GM11168 (cell line): ENCODE data around the gene OXNAD1.
"Not testable (repeated sequence)": the region's sequence is repeated elsewhere in the genome, so short reads cannot be mapped to it uniquely, and the experiment has no call there.

Experiments used
- in situ Hi-C: fragments of 300-500 bp; cut with MboI; formaldehyde crosslinking; loops from one replicate; pipeline ENCODE4 v1.12.0; 2022; ENCODE audit warnings: low sequenced_read_pairs; ENCODE audit not compliant: unreplicated experiment

OXNAD1 gene

DNA sequence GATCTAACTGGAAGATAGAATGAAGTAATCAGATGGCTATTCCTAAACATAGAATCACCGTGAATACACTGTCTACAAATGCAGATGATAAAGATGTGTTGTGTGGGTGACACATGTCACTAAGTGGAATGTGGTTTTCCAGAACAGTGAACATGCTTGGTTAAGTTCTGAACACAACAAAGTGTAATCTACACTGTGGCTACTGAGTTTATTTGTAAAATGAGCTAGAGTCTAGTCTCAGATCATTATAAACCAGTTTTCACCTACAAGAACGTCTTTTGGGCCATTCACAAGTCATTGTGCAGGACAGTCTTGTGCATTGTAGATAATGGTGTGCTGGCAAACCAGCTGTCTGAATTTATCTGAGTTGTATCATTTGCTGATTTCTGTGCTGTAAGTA lies 35.3 kb downstream of the OXNAD1 start:
- in situ Hi-C loops = no loop called here

DNA sequence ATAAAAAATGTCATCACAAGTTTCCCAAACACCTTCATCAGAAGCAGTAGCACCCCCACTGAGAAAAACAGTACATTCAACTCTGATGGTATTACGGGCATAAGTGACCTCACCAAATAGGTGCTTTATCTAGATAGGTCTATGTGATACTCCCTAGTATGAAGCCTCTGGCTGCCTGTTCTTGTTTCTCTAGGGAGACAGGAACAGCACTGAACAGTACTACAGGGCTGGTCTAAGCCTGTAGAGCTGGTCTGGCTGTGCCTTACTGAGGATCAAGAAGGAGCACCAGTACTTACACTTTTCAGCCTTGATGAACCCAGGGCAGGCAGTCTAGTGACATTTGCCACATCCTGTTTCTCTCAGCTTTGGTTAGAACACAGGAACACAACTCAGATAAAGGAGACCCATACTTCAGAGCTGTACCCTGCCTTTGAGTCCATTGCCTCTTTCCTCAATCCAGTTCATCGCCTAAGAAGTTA lies 35.9 kb downstream of the OXNAD1 start:
- in situ Hi-C loops = no loop called here

DNA sequence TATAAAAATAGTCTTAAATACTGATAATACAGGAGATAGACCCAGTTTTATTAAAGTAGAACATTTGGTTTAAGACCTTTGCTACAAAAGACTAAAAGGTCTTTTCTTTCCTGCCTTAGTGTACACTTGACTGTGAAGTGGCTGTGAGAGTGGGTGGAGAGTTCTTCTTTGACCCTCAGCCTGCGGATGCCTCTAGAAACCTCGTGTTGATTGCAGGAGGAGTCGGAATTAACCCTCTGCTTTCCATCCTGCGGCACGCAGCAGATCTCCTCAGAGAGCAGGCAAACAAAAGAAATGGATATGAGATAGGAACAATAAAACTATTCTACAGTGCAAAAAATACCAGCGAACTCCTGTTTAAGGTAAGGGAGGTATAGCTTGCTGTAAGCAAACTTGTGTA lies 36.5 kb downstream of the OXNAD1 start:
- in situ Hi-C loops = no loop called here

DNA sequence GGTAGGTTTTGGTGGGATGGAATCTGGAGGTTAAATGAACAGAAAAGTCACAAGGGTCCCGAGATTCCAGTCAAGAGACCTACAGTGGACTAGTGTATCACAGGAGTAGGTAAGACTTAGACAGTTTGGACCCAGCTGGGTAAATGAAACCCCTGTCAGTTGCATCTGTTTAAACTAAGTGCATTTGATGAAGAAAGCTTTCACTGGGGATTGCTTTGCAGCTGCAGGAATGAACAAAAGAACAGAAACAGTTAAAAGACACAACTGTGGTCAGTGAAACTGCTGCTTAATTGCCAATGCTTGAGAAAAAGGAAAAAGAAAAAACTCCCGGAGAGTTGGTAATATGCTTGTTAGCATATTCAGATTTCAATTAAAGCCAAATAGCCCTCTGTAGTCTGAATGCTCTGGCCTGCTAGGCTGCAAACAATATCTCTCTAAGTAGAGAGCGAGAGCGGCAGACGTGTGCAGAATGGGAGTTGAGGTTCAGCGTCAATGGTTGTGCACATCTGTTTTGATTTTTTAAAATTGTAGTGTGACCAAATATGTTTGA lies 37.1 kb downstream of the OXNAD1 start:
- in situ Hi-C loops = no loop called here

DNA sequence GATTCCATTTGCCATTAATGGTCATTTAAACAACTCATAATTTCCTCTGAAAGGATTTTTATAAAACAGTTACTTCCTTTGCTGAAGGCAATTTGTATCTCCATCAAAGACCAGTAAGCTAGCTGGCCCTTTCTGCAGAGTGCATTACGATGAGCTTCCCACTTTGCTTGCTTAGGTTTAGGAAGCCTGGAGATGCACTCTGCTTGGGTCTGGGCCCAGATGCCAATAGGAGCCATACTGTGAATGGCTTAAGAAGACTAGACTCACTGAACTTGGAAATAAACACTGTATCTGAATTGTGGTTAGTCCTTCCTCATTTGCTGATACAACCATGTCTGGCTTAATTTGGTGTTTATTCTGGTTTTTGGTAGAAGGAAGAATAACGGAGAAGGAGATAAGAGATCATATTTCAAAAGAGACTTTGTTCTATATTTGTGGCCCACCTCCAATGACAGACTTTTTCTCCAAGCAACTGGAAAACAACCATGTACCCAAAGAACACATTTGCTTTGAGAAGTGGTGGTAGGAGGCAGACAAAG lies 38.1 kb downstream of the OXNAD1 start:
- in situ Hi-C loops = no loop called here

DNA sequence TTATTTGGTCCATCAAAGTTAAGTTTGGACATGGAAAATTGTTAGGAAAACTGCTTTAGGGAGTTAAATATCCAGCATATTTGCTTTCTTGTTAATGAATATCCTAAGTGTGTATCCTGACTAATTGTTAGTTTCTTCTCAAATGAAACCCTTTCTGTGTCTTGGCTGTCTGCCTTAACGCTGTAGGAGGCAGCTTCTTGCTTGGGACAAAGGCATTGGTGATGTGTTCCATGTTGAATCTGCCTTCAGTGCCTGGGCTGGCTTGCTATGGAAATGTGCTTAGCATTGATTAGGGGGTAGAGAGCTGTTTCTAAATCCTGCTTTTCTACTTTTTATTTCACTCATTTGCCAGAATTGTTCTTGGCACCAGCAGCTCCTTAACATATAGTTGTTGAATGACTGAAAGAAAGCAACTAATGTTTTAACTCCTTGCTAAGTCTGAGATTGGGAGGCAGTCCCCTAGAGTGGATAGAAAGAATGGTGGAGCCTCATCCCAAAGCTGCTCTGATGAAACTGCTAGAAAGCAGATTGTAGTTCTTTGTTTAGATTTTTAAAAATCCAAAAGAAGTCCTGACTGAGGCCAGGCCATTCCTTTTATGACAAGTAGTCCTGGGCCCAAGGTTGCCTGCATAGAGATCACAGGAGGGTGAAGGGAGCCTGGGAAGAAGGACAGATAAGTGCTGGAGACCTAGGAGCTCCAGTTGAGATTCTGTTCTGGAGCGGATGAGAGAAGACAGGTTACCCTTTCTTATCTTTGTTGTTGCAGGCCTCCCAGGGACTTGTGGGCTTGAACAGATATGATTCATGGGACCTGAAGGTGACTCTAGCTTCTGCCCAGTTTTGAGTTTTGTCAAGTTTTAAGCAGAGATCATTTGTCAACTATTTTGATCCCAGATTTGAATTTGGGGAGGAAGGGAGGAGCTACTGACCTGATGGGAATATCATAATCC lies 39.3 kb downstream of the OXNAD1 start:
- in situ Hi-C loops = no loop called here

DNA sequence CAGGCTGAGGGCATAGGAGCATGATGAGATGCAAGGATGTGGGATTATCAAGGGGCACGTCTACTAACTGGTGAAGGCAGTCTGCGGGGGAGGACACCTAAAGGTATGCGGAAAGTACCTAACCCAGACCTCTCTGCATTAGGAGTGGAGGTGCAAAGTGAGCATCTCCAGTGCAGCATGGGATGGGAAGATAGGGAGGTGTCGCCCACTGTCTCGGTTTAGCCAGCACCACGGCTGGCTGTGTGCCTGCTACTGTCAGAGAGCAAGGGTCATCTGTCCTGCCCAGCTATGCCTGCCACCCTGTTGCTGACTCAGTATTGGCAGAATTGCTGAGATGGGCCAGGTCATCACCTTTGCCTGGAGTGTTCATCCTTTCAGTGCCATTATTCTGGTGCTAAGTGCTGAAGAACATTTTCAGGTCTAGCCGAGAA lies 40.1 kb downstream of the OXNAD1 start:
- in situ Hi-C loops = no loop called here

DNA sequence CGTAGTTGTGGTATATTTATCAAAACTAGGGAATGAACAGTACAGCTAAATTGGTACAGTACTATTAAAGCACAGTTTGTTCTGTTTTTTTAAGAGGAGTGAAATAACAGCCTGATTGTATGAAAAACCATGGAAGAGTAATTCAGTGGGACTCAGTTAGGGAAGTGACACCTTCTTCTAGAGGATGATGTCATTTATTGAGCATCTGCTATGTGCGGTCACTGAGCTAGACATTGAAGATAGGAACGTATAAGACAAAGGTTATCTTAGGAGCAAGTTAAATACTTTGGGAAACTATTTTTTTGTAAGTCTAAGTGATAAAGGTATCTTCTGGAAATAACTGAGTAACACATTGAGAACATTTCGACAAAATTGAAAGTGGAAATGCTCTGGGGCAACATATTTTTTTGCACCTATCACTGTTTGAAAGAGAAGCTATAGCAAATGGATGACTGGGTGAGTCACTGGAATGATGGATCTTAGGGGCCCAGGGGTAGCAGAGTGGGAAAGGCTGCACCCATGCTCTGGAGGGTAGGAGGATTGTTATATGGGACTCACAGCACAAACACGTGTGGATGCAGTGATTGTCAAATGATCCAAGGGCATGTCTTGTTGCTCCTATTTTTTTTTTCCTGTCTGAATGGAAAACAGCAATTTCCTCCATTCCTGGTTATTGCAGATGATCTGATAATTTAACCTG lies 43.0 kb downstream of the OXNAD1 start:
- in situ Hi-C loops = no loop called here

DNA sequence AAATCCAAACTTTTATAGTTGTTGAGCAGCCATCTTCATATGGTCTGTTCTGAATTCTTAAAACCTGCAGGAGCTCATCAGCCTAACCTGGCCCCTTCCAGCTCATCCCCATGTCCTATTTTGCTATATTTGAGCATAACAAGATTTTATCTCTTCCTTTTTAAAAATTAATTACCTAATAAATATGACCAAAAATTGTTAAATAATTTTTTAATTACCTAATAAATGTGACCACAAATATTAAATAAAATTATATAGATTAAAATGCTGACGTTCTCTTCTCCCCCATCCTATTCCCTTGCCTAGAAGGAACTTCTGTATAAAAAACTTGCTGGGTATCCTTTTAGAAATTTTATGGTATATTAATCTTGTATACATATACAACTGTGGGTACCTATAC lies 43.7 kb downstream of the OXNAD1 start:
- in situ Hi-C loops = no loop called here

DNA sequence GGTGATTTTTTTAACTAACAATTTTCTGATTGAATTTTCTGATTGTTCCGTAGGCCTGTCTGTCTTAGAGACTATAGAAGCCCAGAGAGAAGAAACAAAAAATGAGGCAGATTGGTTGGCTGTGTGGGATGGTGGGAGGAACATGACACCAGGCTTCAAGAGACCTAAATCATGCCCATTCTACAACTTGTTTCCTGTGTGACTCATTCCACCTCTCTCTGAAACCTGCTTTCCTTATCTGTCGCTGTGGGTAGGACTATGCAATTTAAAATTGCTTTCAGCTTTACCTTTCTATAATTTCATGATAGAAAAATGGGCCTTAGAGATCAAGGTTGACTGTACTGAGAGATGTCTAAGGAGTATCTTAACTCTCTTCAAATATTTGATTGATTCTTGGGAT lies 44.5 kb downstream of the OXNAD1 start:
- in situ Hi-C loops = no loop called here

DNA sequence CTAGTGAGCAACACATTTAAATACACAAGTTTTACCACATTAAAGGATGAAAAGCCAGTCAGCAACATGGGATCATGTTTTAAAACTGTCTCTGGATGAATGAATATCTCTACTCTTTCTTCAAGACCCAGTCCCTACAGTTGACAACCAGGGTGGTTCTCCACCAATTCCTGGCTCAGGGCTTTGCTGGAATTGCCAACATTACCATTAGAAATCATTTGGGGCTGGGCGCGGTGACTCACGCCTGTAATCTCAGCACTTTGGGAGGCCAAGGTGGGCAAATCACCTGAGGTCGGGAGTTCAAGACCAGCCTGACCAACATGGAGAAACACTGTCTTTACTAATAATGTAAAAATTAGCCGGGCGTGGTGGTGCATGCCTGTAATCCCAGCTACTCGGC lies 45.5 kb downstream of the OXNAD1 start:
- in situ Hi-C loops = not testable (repeated sequence)

DNA sequence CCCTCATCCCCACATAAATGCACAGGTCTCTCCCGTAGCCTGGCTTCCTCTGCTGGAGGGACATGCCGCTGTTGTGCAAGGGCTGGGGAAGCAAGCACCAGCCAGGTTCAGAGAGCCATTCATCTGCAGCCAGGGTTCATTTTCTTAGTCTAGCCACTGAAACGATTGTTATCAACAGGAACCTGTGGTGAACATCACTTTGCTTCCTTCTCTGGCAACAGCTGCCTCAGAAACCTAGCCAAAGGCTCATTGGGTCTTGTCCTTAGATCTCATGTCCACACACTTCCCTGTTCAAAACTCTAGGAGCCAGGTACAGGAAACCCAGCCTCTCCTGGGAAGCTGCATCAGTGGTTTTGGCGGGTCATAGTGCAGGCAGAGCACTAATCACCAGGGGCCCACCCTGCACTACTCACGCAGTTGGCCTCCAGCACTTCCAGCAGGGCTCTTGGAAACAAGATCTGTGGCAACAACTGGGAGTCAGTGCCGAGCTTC lies 47.0 kb downstream of the OXNAD1 start:
- in situ Hi-C loops = no loop called here

DNA sequence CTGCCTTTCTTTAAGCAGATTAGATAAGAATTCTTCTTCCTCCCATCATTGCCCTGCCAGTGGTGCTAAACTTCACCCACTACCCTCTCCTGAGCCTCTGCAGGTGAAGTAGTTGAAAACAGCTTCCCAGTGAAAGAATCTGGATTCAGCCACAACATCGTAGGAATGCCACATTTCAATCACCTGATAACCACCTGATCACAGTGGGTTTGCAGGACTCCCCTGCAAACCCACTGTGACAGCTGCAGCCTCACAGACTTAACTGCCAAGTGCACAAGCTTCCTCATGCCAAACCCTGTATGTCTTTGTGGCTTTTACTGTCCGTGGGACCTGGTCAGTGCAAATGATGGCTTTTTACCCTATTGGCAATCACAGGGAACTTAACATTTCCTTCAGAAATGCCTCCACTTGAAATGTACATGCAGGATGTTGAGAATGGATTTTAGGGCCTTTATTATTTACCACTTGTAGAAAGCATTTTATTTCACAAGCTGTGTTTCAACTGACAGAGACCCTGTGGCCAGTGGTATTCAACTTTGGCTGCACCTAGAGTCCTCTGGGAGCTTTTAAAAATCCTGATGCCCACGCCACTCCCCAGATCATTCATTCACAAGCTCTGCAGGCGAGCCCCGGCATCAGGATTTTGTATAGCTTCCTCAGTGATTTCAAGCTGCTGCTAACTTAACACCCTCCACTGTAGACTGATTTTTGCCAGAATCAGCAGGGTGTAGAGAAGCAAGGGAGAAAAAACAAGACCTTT lies 49.1 kb downstream of the OXNAD1 start:
- in situ Hi-C loops = no loop called here

DNA sequence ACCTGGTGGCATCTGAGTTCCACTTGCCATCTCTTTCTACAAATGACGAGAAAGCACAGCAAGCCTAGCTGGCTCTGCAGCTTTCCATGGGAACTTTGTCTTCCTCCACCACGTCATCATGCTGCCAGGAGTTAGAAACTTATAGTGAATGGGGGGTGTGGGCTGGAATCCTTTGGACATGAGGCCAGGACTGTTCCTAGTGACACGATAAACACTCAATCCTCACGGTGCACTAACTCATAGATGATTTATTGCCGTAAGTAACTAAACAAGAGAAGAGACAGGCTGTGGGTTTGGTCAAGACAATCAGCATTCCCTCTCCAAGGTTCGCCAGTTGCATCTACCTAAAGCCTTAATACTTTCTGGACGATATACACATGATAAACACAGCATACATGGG lies 50.6 kb downstream of the OXNAD1 start:
- in situ Hi-C loops = no loop called here

DNA sequence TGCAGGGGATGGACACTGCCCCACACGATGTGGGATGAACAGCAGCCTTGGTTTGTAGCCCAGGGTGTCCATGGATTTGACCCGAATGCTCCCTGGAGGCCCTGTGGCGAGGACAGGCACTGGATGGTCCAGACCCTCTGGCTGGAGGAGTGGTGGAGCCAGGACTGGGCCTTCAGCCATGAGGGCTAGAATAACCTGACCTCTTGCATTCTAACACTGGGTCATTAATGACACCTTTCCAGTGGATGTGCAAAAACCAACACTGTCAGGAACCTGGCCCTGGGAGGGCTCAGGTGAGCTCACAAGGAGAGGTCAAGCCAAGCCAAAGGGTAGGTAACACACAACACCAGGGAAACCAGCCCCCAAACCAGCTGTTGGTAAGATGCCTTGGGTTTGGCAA lies 51.4 kb downstream of the OXNAD1 start:
- in situ Hi-C loops = no loop called here

DNA sequence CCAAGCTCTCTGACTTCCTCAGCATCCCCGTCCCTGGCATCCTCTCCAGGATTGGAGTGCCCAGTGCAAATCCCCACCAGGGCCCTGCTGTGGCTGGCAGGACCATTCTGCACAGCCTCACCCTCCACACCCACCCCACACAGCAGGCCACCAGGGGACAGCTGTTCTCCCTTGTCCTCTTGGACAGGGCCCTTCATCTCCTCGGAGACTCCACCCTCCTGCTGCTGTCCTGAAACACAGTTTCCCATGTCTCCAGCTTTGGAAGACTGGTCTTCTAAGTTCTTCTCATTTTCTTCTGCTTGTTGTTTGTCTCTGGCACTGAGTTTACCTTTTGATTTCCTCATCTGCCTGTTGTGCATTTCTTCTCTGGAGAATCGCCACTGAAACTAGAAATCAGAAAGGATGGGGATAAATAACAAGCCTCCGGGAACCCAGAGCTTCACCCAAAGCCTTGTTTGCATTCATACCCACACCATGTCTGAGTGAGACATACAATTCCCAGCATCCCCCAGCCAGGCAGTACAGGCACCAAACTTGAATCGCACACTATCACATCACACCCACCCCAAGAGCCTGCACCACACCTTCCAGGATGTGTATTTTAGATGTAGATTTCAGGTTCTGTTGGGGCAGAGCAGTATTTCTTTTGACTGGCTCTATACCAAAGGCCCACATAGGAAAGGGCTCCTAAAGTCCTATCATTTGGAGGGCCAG lies 52.0 kb downstream of the OXNAD1 start:
- in situ Hi-C loops = no loop called here

DNA sequence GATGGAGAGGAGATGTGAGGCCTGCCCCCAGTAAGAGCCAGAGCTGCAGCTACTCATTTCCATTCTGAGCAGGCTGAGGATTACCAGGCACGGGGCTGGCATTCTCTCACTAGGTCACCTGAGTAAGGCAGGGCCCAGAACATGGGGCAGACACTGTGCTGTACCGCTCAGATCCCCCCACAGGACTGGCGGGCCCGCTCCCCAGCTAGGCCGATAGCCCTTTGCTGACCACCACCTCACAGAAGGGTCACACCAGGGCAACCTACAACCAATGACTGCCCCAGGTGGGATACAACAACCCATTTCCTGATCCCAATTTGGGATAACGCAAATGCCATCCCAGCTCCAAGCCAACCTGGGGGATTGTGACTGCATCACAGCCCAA lies 52.5 kb downstream of the OXNAD1 start:
- in situ Hi-C loops = no loop called here

DNA sequence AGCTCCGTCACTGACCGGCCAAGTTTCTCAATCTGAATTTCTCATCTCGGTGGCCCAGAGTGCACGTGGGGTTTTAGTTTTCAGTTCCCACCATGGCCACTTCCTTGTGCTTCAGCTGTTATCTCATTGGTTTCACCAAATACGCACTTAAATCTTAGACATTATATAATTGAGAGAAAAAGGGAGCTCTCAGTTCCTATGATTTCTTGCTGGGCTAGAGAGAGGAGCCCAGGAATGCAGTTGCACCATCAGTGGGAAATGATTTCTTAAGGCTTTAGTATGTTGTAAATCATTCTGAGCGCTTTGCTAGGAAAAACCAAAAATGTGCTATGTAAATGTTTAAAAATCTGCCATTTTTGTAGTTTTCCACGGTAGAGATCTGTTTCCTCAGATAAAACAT lies 53.2 kb downstream of the OXNAD1 start:
- in situ Hi-C loops = no loop called here

DNA sequence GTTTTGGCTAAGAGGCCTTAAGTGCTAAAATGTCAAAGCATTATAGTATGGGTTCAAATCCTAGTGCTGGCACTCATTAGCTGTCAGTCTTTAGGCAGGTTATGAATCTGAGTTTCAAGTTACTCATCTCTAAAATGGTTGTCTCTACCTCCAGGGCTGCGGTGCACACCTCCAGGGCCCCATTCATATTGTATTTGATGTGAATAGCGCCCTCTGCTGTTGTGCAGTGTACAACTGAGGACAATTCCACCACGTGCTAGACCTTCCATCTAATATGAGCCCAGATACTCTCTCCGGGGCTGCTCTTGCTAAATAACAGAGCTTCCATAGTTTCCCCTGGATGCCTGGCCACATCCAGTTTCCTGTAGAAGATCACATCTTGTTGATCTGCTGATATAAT lies 54.3 kb downstream of the OXNAD1 start:
- in situ Hi-C loops = no loop called here
